ENCODE measurements around the gene POLR3A. TPM values are rescaled to one million over a fixed set of nuclear protein-coding genes. Genes with fewer than 3 reads are reported as not detected.
"Not testable (repeated sequence)": the region's sequence is repeated elsewhere in the genome, so short reads cannot be mapped to it uniquely, and the experiment has no call there.

Gene POLR3A
- total and polyA plus RNA-seq, 2 of the 13 experiments (the other 11 are each of a cell fraction or from before 2014, with no cell fraction given), result 13.6 to 19.2 TPM

GRCh38 chr10:78070064-78070463, 40.7 kb upstream of the POLR3A start:
- H3K27ac ChIP-seq (ENCODE audit: extremely low read length, insufficient read depth, low read length); H3K9ac ChIP-seq (ENCODE audit: insufficient read depth, low read depth, low read length); CTCF ChIA-PET (ENCODE audit: low intra/inter-chr PET ratio, low total read pairs); H3K27me3 ChIP-seq (ENCODE audit: control insufficient read depth in 1 of 2, insufficient read depth in 2 of 2, low read length in 2 of 2); H3K4me3 ChIP-seq (replicated peaks in 1 of 3; ENCODE audit: insufficient read depth in 1 of 3, low read depth in 2 of 3, low read length in 3 of 3); POLR2A ChIA-PET; FAIRE-seq; BruUV-seq (replicated peaks); ATAC-seq; H4K20me1 ChIP-seq (ENCODE audit: insufficient read depth, low read length); H3K9me3 ChIP-seq (ENCODE audit: low read length); H3K4me2 ChIP-seq (ENCODE audit: low read depth, low read length); H3K79me2 ChIP-seq (ENCODE audit: insufficient read depth, low read length); DNase-seq (ENCODE audit: low spot score); H3K36me3 ChIP-seq (replicated peaks in 1 of 2; ENCODE audit: control insufficient read depth in 1 of 2, insufficient read depth in 2 of 2, low read length in 2 of 2); H2AFZ ChIP-seq (ENCODE audit: low read length); intact Hi-C loops (cut with micrococcal nuclease; ENCODE audit: unreplicated experiment); in situ Hi-C loops (cut with HindIII; ENCODE audit: extremely low pct_ligation_motif_present, low pct_unique_long_range_greater_than_20kb): not testable (repeated sequence)
- 51% methylated on average over 12 of the region's 12 CpGs for WGBS (ENCODE audit: low lambda C conversion rate)
- H3K4me1 ChIP-seq (ENCODE audit: insufficient read depth, low read length), result peaks cover 18% of the 10 kb centered on the region

DNA sequence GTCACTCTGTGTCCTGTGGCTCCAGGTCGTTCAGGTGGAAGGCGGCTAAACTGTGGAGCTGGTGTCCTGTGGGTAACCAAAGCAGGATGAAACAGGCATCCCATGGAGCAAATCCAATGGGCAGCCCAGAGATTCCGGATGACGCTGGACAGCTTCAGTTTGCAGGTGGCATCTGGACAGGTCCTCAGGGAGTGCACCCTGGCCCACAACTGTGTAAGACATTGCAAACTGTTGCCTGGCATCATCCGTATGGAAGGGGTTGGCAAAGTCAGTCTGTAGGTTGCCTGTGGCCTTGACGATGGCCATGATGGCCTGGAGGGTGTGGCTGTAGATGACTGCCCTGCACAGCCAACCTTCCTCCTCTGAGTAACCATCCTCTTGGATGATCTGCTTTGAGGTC, 39.8 kb upstream of the POLR3A start:
- TF ChIP-seq ISL2 (CRISPR knock-in tag; IDR thresholded peaks at IDR 0.05) (no peak), FOSL1 (CRISPR knock-in tag; IDR thresholded peaks at IDR 0.05; ENCODE audit: borderline replicate concordance) (no peak), ZNF883 (CRISPR knock-in tag; IDR thresholded peaks at IDR 0.05; ENCODE audit: not compliant biosample characterization) (no peak), ZNF33B (CRISPR knock-in tag; IDR thresholded peaks at IDR 0.05) (no peak), ZNF230 (CRISPR knock-in tag; IDR thresholded peaks at IDR 0.05) (no peak), TAF15 (IDR thresholded peaks at IDR 0.05; ENCODE audit: low read depth, low read length, poor library complexity, severe bottlenecking) (no peak), MED1 (CRISPR knock-in tag; IDR thresholded peaks at IDR 0.05) (no peak), ZNF746 (CRISPR knock-in tag; IDR thresholded peaks at IDR 0.05) (no peak)
- no peak for DNase-seq (ENCODE audit: low spot score)
- intact Hi-C loops (cut with micrococcal nuclease; ENCODE audit: unreplicated experiment), result no loop called here
- ChIA-PET POLR2A (no interaction called here), CTCF (ENCODE audit: low intra/inter-chr PET ratio, low total read pairs) (no interaction called here)
- no peaks in the 10 kb centered on the region for H3K79me2 ChIP-seq (ENCODE audit: insufficient read depth, low read length)
- BruUV-seq (replicated peaks), result no TSS peak
- H4K20me1 ChIP-seq (ENCODE audit: insufficient read depth, low read length), result no peaks in the 10 kb centered on the region
- H3K27me3 ChIP-seq (ENCODE audit: control insufficient read depth in 1 of 2, insufficient read depth in 2 of 2, low read length in 2 of 2), result no peaks in the 10 kb centered on the region
- no peaks in the 10 kb centered on the region for H3K36me3 ChIP-seq (replicated peaks in 1 of 2; ENCODE audit: control insufficient read depth in 1 of 2, insufficient read depth in 2 of 2, low read length in 2 of 2)
- H3K4me1 ChIP-seq (ENCODE audit: insufficient read depth, low read length), result peaks cover 18% of the 10 kb centered on the region
- H3K9me3 ChIP-seq (ENCODE audit: low read length), result no peaks in the 10 kb centered on the region
- no peak overlapping the region for H2AFZ ChIP-seq (ENCODE audit: low read length)
- no peak overlapping the region for H3K9ac ChIP-seq (ENCODE audit: insufficient read depth, low read depth, low read length)
- in situ Hi-C loops (cut with HindIII; ENCODE audit: extremely low pct_ligation_motif_present, low pct_unique_long_range_greater_than_20kb), result no loop called here
- FAIRE-seq, result no peak
- no peak overlapping the region for H3K4me2 ChIP-seq (ENCODE audit: low read depth, low read length)
- H3K4me3 ChIP-seq (replicated peaks in 1 of 3; ENCODE audit: insufficient read depth in 1 of 3, low read depth in 2 of 3, low read length in 3 of 3), result no peak overlapping the region
- no peak overlapping the region for H3K27ac ChIP-seq (ENCODE audit: extremely low read length, insufficient read depth, low read length)
- 50% methylated on average over 2 of the region's 6 CpGs for WGBS (ENCODE audit: low lambda C conversion rate)
- ATAC-seq, result no peak
